Endodermal cell (in vitro differentiated cells): ENCODE results near the gene C10orf53. TPM values are rescaled to one million over a fixed set of nuclear protein-coding genes. Genes with fewer than 3 reads are reported as not detected.

Experiments
- DNase-seq: peaks from one replicate; pipeline ENCODE4 v3.0.0-alpha.2; 2017
- H3K27ac ChIP-seq: 2 replicates; pipeline ENCODE4 v1.5.1; 2013; ENCODE audit warnings: mild to moderate bottlenecking, low read depth, low read length, moderate library complexity
- H3K27me3 ChIP-seq: 2 replicates; pipeline ENCODE4 v1.6.1; 2013; ENCODE audit warnings: mild to moderate bottlenecking, low read length, moderate library complexity; ENCODE audit not compliant: insufficient read depth, control insufficient read depth, poor library complexity, severe bottlenecking
- H3K36me3 ChIP-seq: 2 replicates; pipeline ENCODE4 v1.7.0; 2013; ENCODE audit warnings: mild to moderate bottlenecking, low read length, moderate library complexity; ENCODE audit not compliant: control insufficient read depth, insufficient read depth
- H3K4me1 ChIP-seq: one replicate; pipeline ENCODE4 v1.7.0; 2013; ENCODE audit warnings: low read length; ENCODE audit not compliant: control insufficient read depth, insufficient read depth
- H3K4me3 ChIP-seq: 2 replicates; pipeline ENCODE4 v1.5.1; 2013; ENCODE audit warnings: mild to moderate bottlenecking, low read length, moderate library complexity
- H3K9ac ChIP-seq: 2 replicates; pipeline ENCODE4 v1.6.1; 2013; ENCODE audit warnings: mild to moderate bottlenecking, low read length, moderate library complexity; ENCODE audit not compliant: poor library complexity, severe bottlenecking; ENCODE audit errors: extremely low read depth
- H3K9me3 ChIP-seq: 2 replicates; pipeline ENCODE4 v1.6.1; 2013; ENCODE audit warnings: mild to moderate bottlenecking, low read length, moderate library complexity; ENCODE audit not compliant: control insufficient read depth
- H3K27ac Mint-ChIP-seq: 2 replicates; pipeline ENCODE4 v1.8.0; 2020; ENCODE audit warnings: mixed read lengths
- H3K27me3 Mint-ChIP-seq: 2 replicates; pipeline ENCODE4 v1.8.0; 2021; ENCODE audit warnings: mild to moderate bottlenecking, mixed read lengths; ENCODE audit not compliant: insufficient read depth
- H3K36me3 Mint-ChIP-seq: 2 replicates; pipeline ENCODE4 v1.8.0; 2020; ENCODE audit warnings: low read depth, mixed read lengths
- H3K4me1 Mint-ChIP-seq: 2 replicates; pipeline ENCODE4 v1.8.0; 2020; ENCODE audit warnings: mixed read lengths
- H3K4me3 Mint-ChIP-seq: 2 replicates; pipeline ENCODE4 v1.8.0; 2020; ENCODE audit warnings: mild to moderate bottlenecking, moderate library complexity, mixed read lengths
- H3K9me3 Mint-ChIP-seq: 2 replicates; pipeline ENCODE4 v1.8.0; 2020; ENCODE audit warnings: mild to moderate bottlenecking, mixed read lengths
- CTCF ChIP-seq: fragments of 200-600 bp; sonication (generic); conservative IDR thresholded peaks from 2 replicates; pipeline ENCODE4 v1.5.0; 2021; ENCODE audit warnings: antibody characterized with exemption, mild to moderate bottlenecking
- WGBS, 2 experiments: methylation state at CpG; one replicate each; pipeline versions ENCODE4 v1.1.5 to v1.1.7; 2013; ENCODE audit warnings: missing lambda C conversion rate in 2 of 2, mixed read lengths in 1 of 2; ENCODE audit not compliant: insufficient coverage in 1 of 2, insufficient read length in 1 of 2; 5-methylcytosine and 5-hydroxymethylcytosine counted together
- total RNA-seq, 2 donors: library from RNA; stranded (reverse); fragmentation: NEBNext Ultra II Directional in 1 of 2; extraction: Animal tissue kit (Norgen Biotek cat#: 25700) in 1 of 2; gene quantifications; 2 replicates in 1 of 2; 3 replicates in 1 of 2; pipeline ENCODE4 v1.2.1, GENCODE V29; 2021

The C10orf53 gene
- total RNA-seq, 2 donors from 2014 or later = not detected

- H3K4me1 Mint-ChIP-seq = peaks cover 16% of the 10 kb centered on the region
- no peaks in the 10 kb centered on the region for H3K9me3 Mint-ChIP-seq
- H3K4me3 ChIP-seq = no peak overlapping the region
- H3K4me1 ChIP-seq = no peaks in the 10 kb centered on the region
- H3K27ac ChIP-seq = no peak overlapping the region
- H3K27ac Mint-ChIP-seq = no peak overlapping the region
- TF ChIP-seq CTCF = peak; percentile 39
- no peak overlapping the region for H3K4me3 Mint-ChIP-seq
- H3K9ac ChIP-seq = no peak overlapping the region
- H3K9me3 ChIP-seq = no peaks in the 10 kb centered on the region
- DNase-seq = peak; percentile 77
- WGBS, 2 experiments = 33 to 50% methylated on average over 2 to 17 of the region's 17 CpGs
- no peaks in the 10 kb centered on the region for H3K36me3 Mint-ChIP-seq
- H3K27me3 ChIP-seq = no peaks in the 10 kb centered on the region
- H3K36me3 ChIP-seq = no peaks in the 10 kb centered on the region
- H3K27me3 Mint-ChIP-seq = peaks cover 20% of the 10 kb centered on the region
These were observed 30.2 kb upstream of the C10orf53 start for GRCh38 chr10:49649294-49649693.

- Mint-ChIP-seq H3K27ac (no peak overlapping the region), H3K9me3 (no peaks in the 10 kb centered on the region), H3K4me1 (peaks cover 16% of the 10 kb centered on the region), H3K4me3 (no peak overlapping the region), H3K36me3 (no peaks in the 10 kb centered on the region), H3K27me3 (peaks cover 12% of the 10 kb centered on the region)
- Histone ChIP-seq H3K27ac (no peak overlapping the region), H3K9ac (no peak overlapping the region), H3K4me3 (no peak overlapping the region), H3K27me3 (no peaks in the 10 kb centered on the region), H3K36me3 (no peaks in the 10 kb centered on the region), H3K9me3 (no peaks in the 10 kb centered on the region), H3K4me1 (no peaks in the 10 kb centered on the region)
- no peak for TF ChIP-seq CTCF
- 85 to 89% methylated on average over 5 to 8 of the region's 8 CpGs for WGBS, 2 experiments
- peak; percentile 23 for DNase-seq
These were observed 29.3 kb upstream of the C10orf53 start for GRCh38 chr10:49649936-49650723.

- no peak overlapping the region for H3K27ac Mint-ChIP-seq
- Histone ChIP-seq H3K27me3 (no peaks in the 10 kb centered on the region), H3K9ac (no peak overlapping the region), H3K27ac (no peak overlapping the region), H3K4me1 (no peaks in the 10 kb centered on the region), H3K9me3 (no peaks in the 10 kb centered on the region), H3K36me3 (no peaks in the 10 kb centered on the region), H3K4me3 (no peak overlapping the region)
- no peak for DNase-seq
- H3K4me1 Mint-ChIP-seq = peaks cover 16% of the 10 kb centered on the region
- H3K4me3 Mint-ChIP-seq = no peak overlapping the region
- 90% methylated on average over 1 of the region's 1 CpG; no CpG with 5 or more reads in 1 of the 2 experiments for WGBS, 2 experiments
- no peak for TF ChIP-seq CTCF
- H3K36me3 Mint-ChIP-seq = no peaks in the 10 kb centered on the region
- peaks cover 6% of the 10 kb centered on the region for H3K27me3 Mint-ChIP-seq
- no peaks in the 10 kb centered on the region for H3K9me3 Mint-ChIP-seq
These were observed 28.8 kb upstream of the C10orf53 start for GRCh38 chr10:49650724-49651034.
